Measurements from ENCODE around the gene KMT2C. TPM values are rescaled to one million over a fixed set of nuclear protein-coding genes. Genes with fewer than 3 reads are reported as not detected.

Gene KMT2C
- total RNA-seq, 1 experiment from 2014 or later: 45.4 TPM

GRCh38 chr7:152203095-152203494, 232.7 kb downstream of the KMT2C start:
- peaks cover 12% of the 10 kb centered on the region; the same call in 1 of the 2 replicates for H3K36me3 Mint-ChIP-seq
- no peak overlapping the region for H3K4me3 Mint-ChIP-seq
- POLR2A ChIA-PET: no interaction called here
- DNase-seq (ENCODE audit: low spot score) (no peak), ATAC-seq (no peak)
- CTCF ChIA-PET: no interaction called here
- H3K27ac Mint-ChIP-seq: no peak overlapping the region
- no peaks in the 10 kb centered on the region for H3K4me1 Mint-ChIP-seq
- H3K27me3 Mint-ChIP-seq (ENCODE audit: low read depth): no peaks in the 10 kb centered on the region
- TF ChIP-seq E2F5 (CRISPR knock-in tag; IDR thresholded peaks at IDR 0.05) (no peak), ESRRA (CRISPR knock-in tag; IDR thresholded peaks at IDR 0.05; ENCODE audit: borderline replicate concordance) (no peak), FOXJ3 (CRISPR knock-in tag; IDR thresholded peaks at IDR 0.05; ENCODE audit: borderline replicate concordance) (no peak), ELF4 (CRISPR knock-in tag; IDR thresholded peaks at IDR 0.05; ENCODE audit: low read depth) (no peak), KAT7 (CRISPR knock-in tag; IDR thresholded peaks at IDR 0.05; ENCODE audit: borderline replicate concordance) (no peak), NFYB (CRISPR knock-in tag; conservative IDR thresholded peaks at IDR 0.05; ENCODE audit: low read depth) (no peak), HMGXB4 (CRISPR knock-in tag; IDR thresholded peaks at IDR 0.05) (no peak), ZNF416 (CRISPR knock-in tag; IDR thresholded peaks at IDR 0.05) (no peak), CREB1 (CRISPR knock-in tag; IDR thresholded peaks at IDR 0.05) (no peak), MLX (CRISPR knock-in tag; IDR thresholded peaks at IDR 0.05) (no peak), CTCF (IDR thresholded peaks at IDR 0.05) (no peak), EMX1 (CRISPR knock-in tag; IDR thresholded peaks at IDR 0.05) (no peak), SMAD3 (CRISPR knock-in tag; IDR thresholded peaks at IDR 0.05; ENCODE audit: borderline replicate concordance) (no peak), NR2C2 (CRISPR knock-in tag; IDR thresholded peaks at IDR 0.05) (no peak)
- TF ChIP-seq, protein P1, sequence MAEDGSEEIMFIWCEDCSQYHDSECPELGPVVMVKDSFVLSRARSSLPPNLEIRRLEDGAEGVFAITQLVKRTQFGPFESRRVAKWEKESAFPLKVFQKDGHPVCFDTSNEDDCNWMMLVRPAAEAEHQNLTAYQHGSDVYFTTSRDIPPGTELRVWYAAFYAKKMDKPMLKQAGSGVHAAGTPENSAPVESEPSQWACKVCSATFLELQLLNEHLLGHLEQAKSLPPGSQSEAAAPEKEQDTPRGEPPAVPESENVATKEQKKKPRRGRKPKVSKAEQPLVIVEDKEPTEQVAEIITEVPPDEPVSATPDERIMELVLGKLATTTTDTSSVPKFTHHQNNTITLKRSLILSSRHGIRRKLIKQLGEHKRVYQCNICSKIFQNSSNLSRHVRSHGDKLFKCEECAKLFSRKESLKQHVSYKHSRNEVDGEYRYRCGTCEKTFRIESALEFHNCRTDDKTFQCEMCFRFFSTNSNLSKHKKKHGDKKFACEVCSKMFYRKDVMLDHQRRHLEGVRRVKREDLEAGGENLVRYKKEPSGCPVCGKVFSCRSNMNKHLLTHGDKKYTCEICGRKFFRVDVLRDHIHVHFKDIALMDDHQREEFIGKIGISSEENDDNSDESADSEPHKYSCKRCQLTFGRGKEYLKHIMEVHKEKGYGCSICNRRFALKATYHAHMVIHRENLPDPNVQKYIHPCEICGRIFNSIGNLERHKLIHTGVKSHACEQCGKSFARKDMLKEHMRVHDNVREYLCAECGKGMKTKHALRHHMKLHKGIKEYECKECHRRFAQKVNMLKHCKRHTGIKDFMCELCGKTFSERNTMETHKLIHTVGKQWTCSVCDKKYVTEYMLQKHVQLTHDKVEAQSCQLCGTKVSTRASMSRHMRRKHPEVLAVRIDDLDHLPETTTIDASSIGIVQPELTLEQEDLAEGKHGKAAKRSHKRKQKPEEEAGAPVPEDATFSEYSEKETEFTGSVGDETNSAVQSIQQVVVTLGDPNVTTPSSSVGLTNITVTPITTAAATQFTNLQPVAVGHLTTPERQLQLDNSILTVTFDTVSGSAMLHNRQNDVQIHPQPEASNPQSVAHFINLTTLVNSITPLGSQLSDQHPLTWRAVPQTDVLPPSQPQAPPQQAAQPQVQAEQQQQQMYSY (CRISPR knock-in tag; IDR thresholded peaks at IDR 0.05): no peak
- no peaks in the 10 kb centered on the region for H3K9me3 Mint-ChIP-seq

DNA sequence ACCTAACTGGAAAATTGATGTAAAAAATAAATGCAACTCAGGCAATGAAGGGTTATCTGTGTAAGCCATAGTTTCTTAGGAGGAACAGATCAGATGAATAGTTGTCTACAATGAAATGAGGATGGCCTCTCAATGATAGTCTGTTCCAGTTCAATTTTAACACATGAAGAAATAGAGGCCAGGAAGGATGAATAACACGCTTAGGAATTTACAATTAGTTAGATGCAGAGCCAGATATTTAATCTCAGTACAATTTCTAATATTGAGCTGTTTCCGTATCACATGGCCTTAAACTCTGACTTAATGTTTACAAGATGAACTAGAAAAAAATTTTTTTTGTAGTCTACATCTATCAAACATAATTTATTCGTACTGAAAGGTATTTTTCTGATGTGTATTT, 233.7 kb downstream of the KMT2C start:
- POLR2A ChIA-PET: no interaction called here
- ATAC-seq: no peak
- CTCF ChIA-PET: no interaction called here
- Mint-ChIP-seq H3K4me3 (no peak overlapping the region), H3K27me3 (ENCODE audit: low read depth) (no peaks in the 10 kb centered on the region), H3K4me1 (no peaks in the 10 kb centered on the region), H3K27ac (peak overlapping the region; percentile 50; the same call in 1 of the 2 replicates), H3K36me3 (peaks cover 12% of the 10 kb centered on the region; the same call in 1 of the 2 replicates), H3K9me3 (no peaks in the 10 kb centered on the region)
- no peak for TF ChIP-seq ZNF416 (CRISPR knock-in tag; IDR thresholded peaks at IDR 0.05)
- TF ChIP-seq, protein P2, sequence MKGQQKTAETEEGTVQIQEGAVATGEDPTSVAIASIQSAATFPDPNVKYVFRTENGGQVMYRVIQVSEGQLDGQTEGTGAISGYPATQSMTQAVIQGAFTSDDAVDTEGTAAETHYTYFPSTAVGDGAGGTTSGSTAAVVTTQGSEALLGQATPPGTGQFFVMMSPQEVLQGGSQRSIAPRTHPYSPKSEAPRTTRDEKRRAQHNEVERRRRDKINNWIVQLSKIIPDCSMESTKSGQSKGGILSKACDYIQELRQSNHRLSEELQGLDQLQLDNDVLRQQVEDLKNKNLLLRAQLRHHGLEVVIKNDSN (CRISPR knock-in tag; IDR thresholded peaks at IDR 0.05): no peak
- TF ChIP-seq TEAD1 (CRISPR knock-in tag; IDR thresholded peaks at IDR 0.05): no peak
- no peak for TF ChIP-seq E2F1 (CRISPR knock-in tag; IDR thresholded peaks at IDR 0.05)
- TF ChIP-seq SMAD4 (CRISPR knock-in tag; IDR thresholded peaks at IDR 0.05): no peak
- TF ChIP-seq JAZF1 (CRISPR knock-in tag; IDR thresholded peaks at IDR 0.05): no peak
- TF ChIP-seq EMX1 (CRISPR knock-in tag; IDR thresholded peaks at IDR 0.05): no peak
- TF ChIP-seq ATF3 (CRISPR knock-in tag; conservative IDR thresholded peaks at IDR 0.05): no peak
- no peak for TF ChIP-seq CBFB (CRISPR knock-in tag; IDR thresholded peaks at IDR 0.05; ENCODE audit: low read depth)
- no peak for TF ChIP-seq KAT7 (CRISPR knock-in tag; IDR thresholded peaks at IDR 0.05; ENCODE audit: borderline replicate concordance)
- no peak for TF ChIP-seq CREM (CRISPR knock-in tag; IDR thresholded peaks at IDR 0.05)
- no peak for TF ChIP-seq SOX15 (CRISPR knock-in tag; IDR thresholded peaks at IDR 0.05)
- no peak for DNase-seq (ENCODE audit: low spot score)
